ENCODE measurements around the gene LIN37. TPM values are rescaled to one million over a fixed set of nuclear protein-coding genes. Genes with fewer than 3 reads are reported as not detected.

The LIN37 gene
- total and polyA plus RNA-seq, 9 of the 15 experiments (the other 6 are each of a cell fraction or from before 2014, with no cell fraction given): 1.2 to 12.5 (median 8.6) TPM

DNA sequence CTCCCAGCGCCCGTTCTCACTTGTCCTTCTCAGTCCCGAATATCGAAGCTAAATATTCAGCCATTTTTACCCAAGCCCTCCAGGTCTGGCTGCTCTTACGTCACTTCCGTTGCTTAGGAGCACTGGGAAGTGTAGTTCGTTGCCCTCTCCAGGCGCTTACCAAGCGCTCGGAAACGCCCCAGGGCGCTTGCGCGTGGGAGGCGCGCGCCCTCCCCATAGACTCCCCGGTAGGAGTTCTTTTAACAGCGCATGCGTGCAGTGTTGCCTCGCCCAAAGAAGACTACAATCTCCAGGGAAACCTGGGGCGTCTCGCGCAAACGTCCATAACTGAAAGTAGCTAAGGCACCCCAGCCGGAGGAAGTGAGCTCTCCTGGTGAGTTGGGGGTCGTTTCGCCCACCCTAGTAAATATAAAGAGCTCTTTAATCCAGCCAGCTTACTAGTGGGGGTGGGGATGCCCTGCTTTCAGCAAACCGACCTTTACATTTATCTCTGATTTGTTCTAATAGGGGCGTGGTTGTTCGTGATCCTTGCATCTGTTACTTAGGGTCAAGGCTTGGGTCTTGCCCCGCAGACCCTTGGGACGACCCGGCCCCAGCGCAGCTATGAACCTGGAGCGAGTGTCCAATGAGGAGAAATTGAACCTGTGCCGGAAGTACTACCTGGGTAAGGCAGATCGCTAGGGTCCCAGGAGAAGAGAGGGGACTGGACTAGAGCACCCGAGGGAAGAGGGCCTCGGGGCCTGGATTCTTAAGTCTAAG is 2.9 kb upstream of the LIN37 start, which contains the start of the genes PSENEN and U2AF1L4 (continued):
- TF ChIP-seq BCLAF1 (IDR thresholded peaks at IDR 0.05; ENCODE audit: borderline replicate concordance in 1 of 2, control insufficient read depth in 1 of 2, low read depth in 2 of 2, low read length in 1 of 2) (no peak), SMARCA5 (IDR thresholded peaks at IDR 0.05) (no peak), IRF2 (CRISPR knock-in tag; IDR thresholded peaks at IDR 0.05) (no peak), TCF7L2 (IDR thresholded peaks at IDR 0.05; ENCODE audit: low read depth, low read length) (no peak), HMGXB4 (CRISPR knock-in tag; IDR thresholded peaks at IDR 0.05) (no peak), BACH1 (tag; IDR thresholded peaks at IDR 0.05) (no peak), ELF1 (tag; IDR thresholded peaks at IDR 0.05) (peak; percentile 11; the same call in 1 of the 2 replicates), MTA2 (IDR thresholded peaks at IDR 0.05; ENCODE audit: low read depth) (no peak), KDM1A (IDR thresholded peaks at IDR 0.05) (no peak), RAD51 (IDR thresholded peaks at IDR 0.05; ENCODE audit: borderline replicate concordance, low read depth) (no peak), SAP30 (IDR thresholded peaks at IDR 0.05; ENCODE audit: borderline replicate concordance, insufficient read depth, low read depth, low read length, poor library complexity, severe bottlenecking) (peak; percentile 74), SRSF3 (IDR thresholded peaks at IDR 0.05; ENCODE audit: insufficient read depth, low read length) (no peak), RFX1 (IDR thresholded peaks at IDR 0.05) (peak; percentile 91), ZNF3 (CRISPR knock-in tag; IDR thresholded peaks at IDR 0.05) (no peak)
- TF ChIP-seq, protein P1, sequence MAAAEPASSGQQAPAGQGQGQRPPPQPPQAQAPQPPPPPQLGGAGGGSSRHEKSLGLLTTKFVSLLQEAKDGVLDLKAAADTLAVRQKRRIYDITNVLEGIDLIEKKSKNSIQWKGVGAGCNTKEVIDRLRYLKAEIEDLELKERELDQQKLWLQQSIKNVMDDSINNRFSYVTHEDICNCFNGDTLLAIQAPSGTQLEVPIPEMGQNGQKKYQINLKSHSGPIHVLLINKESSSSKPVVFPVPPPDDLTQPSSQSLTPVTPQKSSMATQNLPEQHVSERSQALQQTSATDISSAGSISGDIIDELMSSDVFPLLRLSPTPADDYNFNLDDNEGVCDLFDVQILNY (CRISPR knock-in tag; IDR thresholded peaks at IDR 0.05): no peak
- TF ChIP-seq, protein P2, sequence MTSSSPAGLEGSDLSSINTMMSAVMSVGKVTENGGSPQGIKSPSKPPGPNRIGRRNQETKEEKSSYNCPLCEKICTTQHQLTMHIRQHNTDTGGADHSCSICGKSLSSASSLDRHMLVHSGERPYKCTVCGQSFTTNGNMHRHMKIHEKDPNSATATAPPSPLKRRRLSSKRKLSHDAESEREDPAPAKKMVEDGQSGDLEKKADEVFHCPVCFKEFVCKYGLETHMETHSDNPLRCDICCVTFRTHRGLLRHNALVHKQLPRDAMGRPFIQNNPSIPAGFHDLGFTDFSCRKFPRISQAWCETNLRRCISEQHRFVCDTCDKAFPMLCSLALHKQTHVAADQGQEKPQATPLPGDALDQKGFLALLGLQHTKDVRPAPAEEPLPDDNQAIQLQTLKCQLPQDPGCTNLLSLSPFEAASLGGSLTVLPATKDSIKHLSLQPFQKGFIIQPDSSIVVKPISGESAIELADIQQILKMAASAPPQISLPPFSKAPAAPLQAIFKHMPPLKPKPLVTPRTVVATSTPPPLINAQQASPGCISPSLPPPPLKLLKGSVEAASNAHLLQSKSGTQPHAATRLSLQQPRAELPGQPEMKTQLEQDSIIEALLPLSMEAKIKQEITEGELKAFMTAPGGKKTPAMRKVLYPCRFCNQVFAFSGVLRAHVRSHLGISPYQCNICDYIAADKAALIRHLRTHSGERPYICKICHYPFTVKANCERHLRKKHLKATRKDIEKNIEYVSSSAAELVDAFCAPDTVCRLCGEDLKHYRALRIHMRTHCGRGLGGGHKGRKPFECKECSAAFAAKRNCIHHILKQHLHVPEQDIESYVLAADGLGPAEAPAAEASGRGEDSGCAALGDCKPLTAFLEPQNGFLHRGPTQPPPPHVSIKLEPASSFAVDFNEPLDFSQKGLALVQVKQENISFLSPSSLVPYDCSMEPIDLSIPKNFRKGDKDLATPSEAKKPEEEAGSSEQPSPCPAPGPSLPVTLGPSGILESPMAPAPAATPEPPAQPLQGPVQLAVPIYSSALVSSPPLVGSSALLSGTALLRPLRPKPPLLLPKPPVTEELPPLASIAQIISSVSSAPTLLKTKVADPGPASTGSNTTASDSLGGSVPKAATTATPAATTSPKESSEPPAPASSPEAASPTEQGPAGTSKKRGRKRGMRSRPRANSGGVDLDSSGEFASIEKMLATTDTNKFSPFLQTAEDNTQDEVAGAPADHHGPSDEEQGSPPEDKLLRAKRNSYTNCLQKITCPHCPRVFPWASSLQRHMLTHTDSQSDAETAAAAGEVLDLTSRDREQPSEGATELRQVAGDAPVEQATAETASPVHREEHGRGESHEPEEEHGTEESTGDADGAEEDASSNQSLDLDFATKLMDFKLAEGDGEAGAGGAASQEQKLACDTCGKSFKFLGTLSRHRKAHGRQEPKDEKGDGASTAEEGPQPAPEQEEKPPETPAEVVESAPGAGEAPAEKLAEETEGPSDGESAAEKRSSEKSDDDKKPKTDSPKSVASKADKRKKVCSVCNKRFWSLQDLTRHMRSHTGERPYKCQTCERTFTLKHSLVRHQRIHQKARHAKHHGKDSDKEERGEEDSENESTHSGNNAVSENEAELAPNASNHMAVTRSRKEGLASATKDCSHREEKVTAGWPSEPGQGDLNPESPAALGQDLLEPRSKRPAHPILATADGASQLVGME (CRISPR knock-in tag; IDR thresholded peaks at IDR 0.05): no peak

Data from K562 (cell line).